IPS-18a (cell line): Measurements from ENCODE around the gene DNAJB5.

Experiments
- H3K27ac ChIP-seq: one replicate; pipeline ENCODE4 v1.5.1; 2013; ENCODE audit warnings: low read length
- H3K27me3 ChIP-seq: one replicate; pipeline ENCODE4 v1.6.1; 2013; ENCODE audit warnings: mild to moderate bottlenecking, low read length; ENCODE audit not compliant: control insufficient read depth, insufficient read depth
- H3K36me3 ChIP-seq: one replicate; pipeline ENCODE4 v1.6.1; 2013; ENCODE audit warnings: low read depth, low read length; ENCODE audit not compliant: control insufficient read depth
- H3K4me1 ChIP-seq: one replicate; pipeline ENCODE4 v1.6.1; 2013; ENCODE audit warnings: low read depth, low read length; ENCODE audit not compliant: control insufficient read depth
- H3K4me3 ChIP-seq: one replicate; pipeline ENCODE4 v1.5.1; 2013; ENCODE audit warnings: low read length
- H3K9ac ChIP-seq: one replicate; pipeline ENCODE4 v1.6.1; 2013; ENCODE audit warnings: mild to moderate bottlenecking, low read length, moderate library complexity
- H3K9me3 ChIP-seq: one replicate; pipeline ENCODE4 v1.6.1; 2013; ENCODE audit warnings: low read depth, low read length; ENCODE audit not compliant: control insufficient read depth

Gene DNAJB5

DNA sequence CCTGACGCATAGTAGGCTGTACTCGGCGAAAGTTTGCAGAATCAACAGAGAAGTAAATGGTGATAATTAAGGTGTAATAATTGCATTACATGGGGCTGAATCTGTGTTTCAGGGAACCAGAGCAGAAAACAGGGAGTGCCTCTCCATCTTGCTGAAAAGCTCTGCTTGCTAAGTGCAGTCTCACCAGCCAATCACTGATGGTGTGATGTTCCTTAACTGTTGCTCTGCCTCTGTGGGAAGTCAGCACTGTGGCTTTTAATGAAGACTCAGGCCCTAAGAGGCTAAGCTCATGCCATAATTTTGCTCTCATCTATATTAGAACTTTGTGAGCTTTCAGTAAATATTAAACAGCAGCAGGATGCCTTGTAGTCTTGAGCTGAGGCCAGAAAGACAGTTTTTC is 27.0 kb upstream of the DNAJB5 start:
- no peaks in the 10 kb centered on the region for H3K36me3 ChIP-seq
- H3K9ac ChIP-seq = no peak overlapping the region
- no peaks in the 10 kb centered on the region for H3K9me3 ChIP-seq
- peaks cover 19% of the 10 kb centered on the region for H3K4me1 ChIP-seq
- H3K27me3 ChIP-seq = peaks cover 22% of the 10 kb centered on the region
- no peak overlapping the region for H3K27ac ChIP-seq
- H3K4me3 ChIP-seq = no peak overlapping the region

DNA sequence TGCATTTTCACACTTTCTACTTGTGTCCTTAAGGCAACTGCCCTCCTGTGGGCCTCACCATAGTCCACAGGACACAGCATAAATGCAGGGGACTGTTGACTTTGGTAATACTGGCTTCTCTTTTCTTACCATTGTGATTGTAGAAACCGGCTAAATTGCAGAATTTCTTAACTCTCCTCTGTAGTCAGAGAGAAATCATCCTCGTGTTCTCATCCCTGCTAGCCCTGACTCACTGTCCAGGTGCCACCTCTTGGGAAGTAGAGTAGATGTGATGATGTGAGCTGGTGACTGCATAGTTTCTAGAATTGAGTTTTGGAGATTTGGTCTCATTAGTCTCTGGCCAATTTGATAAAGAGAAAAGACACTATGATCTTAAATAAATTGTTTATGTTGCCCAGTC is 26.0 kb upstream of the DNAJB5 start:
- Histone ChIP-seq H3K9me3 (no peaks in the 10 kb centered on the region), H3K27me3 (peaks cover 18% of the 10 kb centered on the region), H3K4me3 (no peak overlapping the region)

GRCh38 chr9:34964458-34964857 is 25.1 kb upstream of the DNAJB5 start:
- H3K9ac ChIP-seq = no peak overlapping the region
- H3K27ac ChIP-seq = no peak overlapping the region
- no peaks in the 10 kb centered on the region for H3K9me3 ChIP-seq
- H3K4me1 ChIP-seq = peaks cover 19% of the 10 kb centered on the region
- no peaks in the 10 kb centered on the region for H3K36me3 ChIP-seq
- H3K27me3 ChIP-seq = peaks cover 9% of the 10 kb centered on the region
- no peak overlapping the region for H3K4me3 ChIP-seq

More for the DNA sequence above, 26.0 kb upstream of the DNAJB5 start:
- H3K27ac ChIP-seq = no peak overlapping the region
- H3K36me3 ChIP-seq = no peaks in the 10 kb centered on the region
- H3K4me1 ChIP-seq = peaks cover 19% of the 10 kb centered on the region
- H3K9ac ChIP-seq = no peak overlapping the region

GRCh38 chr9:34971146-34971811 is 18.3 kb upstream of the DNAJB5 start:
- H3K4me3 ChIP-seq = no peak overlapping the region
- no peaks in the 10 kb centered on the region for H3K36me3 ChIP-seq
- no peaks in the 10 kb centered on the region for H3K4me1 ChIP-seq
- H3K9me3 ChIP-seq = no peaks in the 10 kb centered on the region
- H3K27me3 ChIP-seq = no peaks in the 10 kb centered on the region
- no peak overlapping the region for H3K9ac ChIP-seq
- H3K27ac ChIP-seq = no peak overlapping the region

DNA sequence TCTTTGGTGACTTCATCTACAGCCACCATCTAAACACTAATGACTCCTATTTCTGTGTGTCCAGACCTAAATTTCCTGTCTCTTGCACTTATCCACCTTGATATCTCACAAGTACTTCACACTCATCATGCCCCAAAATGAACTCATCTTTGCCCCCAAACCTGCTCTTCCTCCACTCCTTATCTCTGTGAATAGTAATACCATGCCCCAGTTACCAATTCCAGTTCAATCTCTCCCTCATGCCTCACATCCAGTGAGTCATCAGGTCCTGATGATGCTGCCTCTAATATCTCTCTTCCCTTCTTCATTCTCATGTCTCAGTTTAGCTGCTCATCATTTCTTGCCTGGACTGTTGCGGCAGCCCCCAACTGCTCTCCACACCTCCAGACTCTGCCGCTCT is 14.9 kb upstream of the DNAJB5 start:
- H3K9me3 ChIP-seq = no peaks in the 10 kb centered on the region
- H3K9ac ChIP-seq = no peak overlapping the region
- H3K36me3 ChIP-seq = no peaks in the 10 kb centered on the region
- no peaks in the 10 kb centered on the region for H3K4me1 ChIP-seq
- no peaks in the 10 kb centered on the region for H3K27me3 ChIP-seq
- no peak overlapping the region for H3K4me3 ChIP-seq
- no peak overlapping the region for H3K27ac ChIP-seq

GRCh38 chr9:34976441-34976840 is 13.1 kb upstream of the DNAJB5 start:
- H3K4me3 ChIP-seq = no peak overlapping the region
- H3K27me3 ChIP-seq = no peaks in the 10 kb centered on the region
- no peak overlapping the region for H3K9ac ChIP-seq
- H3K4me1 ChIP-seq = no peaks in the 10 kb centered on the region
- H3K9me3 ChIP-seq = no peaks in the 10 kb centered on the region
- H3K36me3 ChIP-seq = no peaks in the 10 kb centered on the region
- no peak overlapping the region for H3K27ac ChIP-seq

- H3K27me3 ChIP-seq = no peaks in the 10 kb centered on the region
- H3K9me3 ChIP-seq = no peaks in the 10 kb centered on the region
- H3K9ac ChIP-seq = no peak overlapping the region
- H3K4me1 ChIP-seq = no peaks in the 10 kb centered on the region
- no peak overlapping the region for H3K4me3 ChIP-seq
- no peaks in the 10 kb centered on the region for H3K36me3 ChIP-seq
- H3K27ac ChIP-seq = no peak overlapping the region
Measured at GRCh38 chr9:34976992-34977391, 12.6 kb upstream of the DNAJB5 start.

DNA sequence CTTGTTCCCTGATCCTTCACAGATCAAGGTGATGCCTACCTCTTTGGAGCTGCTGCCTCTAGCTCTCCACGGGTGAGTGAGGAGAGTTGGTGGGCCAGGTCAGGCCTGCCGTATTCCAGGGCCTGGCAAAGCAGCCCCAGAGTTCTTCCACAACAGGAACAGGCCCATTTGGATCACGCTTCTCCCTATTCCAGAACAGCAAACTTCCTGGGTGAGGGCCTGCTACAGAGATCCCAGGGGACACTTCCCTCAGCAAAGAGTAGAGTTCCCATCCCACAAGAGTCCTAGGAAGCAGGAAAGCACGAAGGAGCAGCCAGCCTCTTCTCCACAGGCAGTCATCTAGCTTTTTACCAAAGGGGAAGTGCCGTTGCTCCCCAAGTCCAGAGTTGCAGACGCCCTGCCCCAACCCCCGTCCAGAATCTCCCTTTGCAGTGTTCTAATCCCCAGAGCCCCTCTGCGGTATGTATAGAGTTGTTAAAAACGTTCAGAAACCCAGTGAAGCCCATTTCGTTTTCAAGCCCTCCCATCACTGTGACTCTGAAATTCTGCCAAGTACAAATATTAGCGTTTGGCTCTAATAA is 9.3 kb upstream of the DNAJB5 start:
- Histone ChIP-seq H3K27ac (no peak overlapping the region), H3K36me3 (no peaks in the 10 kb centered on the region), H3K27me3 (no peaks in the 10 kb centered on the region), H3K9ac (no peak overlapping the region), H3K4me1 (no peaks in the 10 kb centered on the region), H3K9me3 (no peaks in the 10 kb centered on the region), H3K4me3 (no peak overlapping the region)

GRCh38 chr9:34982361-34982760 is 7.2 kb upstream of the DNAJB5 start:
- H3K9me3 ChIP-seq = no peaks in the 10 kb centered on the region
- H3K27ac ChIP-seq = no peak overlapping the region
- no peaks in the 10 kb centered on the region for H3K36me3 ChIP-seq
- no peaks in the 10 kb centered on the region for H3K27me3 ChIP-seq
- H3K9ac ChIP-seq = no peak overlapping the region
- H3K4me3 ChIP-seq = no peak overlapping the region
- no peaks in the 10 kb centered on the region for H3K4me1 ChIP-seq

DNA sequence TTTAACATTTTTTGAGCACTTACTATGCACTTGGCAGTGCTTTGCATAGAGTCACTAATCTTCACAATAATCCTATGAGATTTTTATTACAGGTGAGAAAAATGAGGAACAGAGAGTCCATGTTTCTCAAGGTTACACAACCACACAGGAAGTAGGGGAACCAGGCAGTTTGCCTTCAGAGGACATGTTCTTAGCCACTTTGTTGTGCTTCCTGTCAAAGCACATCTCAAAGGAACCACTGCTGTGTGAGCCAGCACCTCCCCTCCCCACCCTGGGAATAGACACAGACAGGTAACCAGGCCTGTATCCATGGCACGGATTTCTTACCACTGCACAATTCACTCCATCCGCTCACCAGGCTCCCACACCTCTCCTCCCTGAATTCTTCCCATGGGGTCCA is 6.3 kb upstream of the DNAJB5 start:
- Histone ChIP-seq H3K4me1 (no peaks in the 10 kb centered on the region), H3K27me3 (no peaks in the 10 kb centered on the region), H3K36me3 (no peaks in the 10 kb centered on the region)

GRCh38 chr9:34984049-34984448 is 5.5 kb upstream of the DNAJB5 start:
- Histone ChIP-seq H3K4me1 (no peaks in the 10 kb centered on the region), H3K27me3 (no peaks in the 10 kb centered on the region), H3K27ac (no peak overlapping the region)

More for the DNA sequence above, 6.3 kb upstream of the DNAJB5 start:
- Histone ChIP-seq H3K9me3 (no peaks in the 10 kb centered on the region), H3K4me3 (no peak overlapping the region), H3K9ac (no peak overlapping the region), H3K27ac (no peak overlapping the region)

GRCh38 chr9:34985311-34985899 is 4.1 kb upstream of the DNAJB5 start:
- Histone ChIP-seq H3K9me3 (no peaks in the 10 kb centered on the region), H3K36me3 (no peaks in the 10 kb centered on the region), H3K4me1 (no peaks in the 10 kb centered on the region), H3K27ac (no peak overlapping the region), H3K4me3 (no peak overlapping the region), H3K9ac (no peak overlapping the region), H3K27me3 (no peaks in the 10 kb centered on the region)

More at GRCh38 chr9:34984049-34984448, 5.5 kb upstream of the DNAJB5 start:
- H3K36me3 ChIP-seq = no peaks in the 10 kb centered on the region
- no peaks in the 10 kb centered on the region for H3K9me3 ChIP-seq
- no peak overlapping the region for H3K4me3 ChIP-seq
- H3K9ac ChIP-seq = no peak overlapping the region
